HG02759 (cell line): ENCODE data around the gene ATP10A.
"Not testable (repeated sequence)": the region's sequence is repeated elsewhere in the genome, so short reads cannot be mapped to it uniquely, and the experiment has no call there.

Source experiments
- ATAC-seq: cut with Tn5 transposase; IDR thresholded peaks from one replicate; pipeline ENCODE4 v1.9.1; 2021; ENCODE audit warnings: mild to moderate bottlenecking, moderate library complexity; ENCODE audit not compliant: unreplicated experiment

Gene ATP10A

GRCh38 chr15:25780479-25781255 lies 82.5 kb downstream of the ATP10A start:
- ATAC-seq, result no peak

DNA sequence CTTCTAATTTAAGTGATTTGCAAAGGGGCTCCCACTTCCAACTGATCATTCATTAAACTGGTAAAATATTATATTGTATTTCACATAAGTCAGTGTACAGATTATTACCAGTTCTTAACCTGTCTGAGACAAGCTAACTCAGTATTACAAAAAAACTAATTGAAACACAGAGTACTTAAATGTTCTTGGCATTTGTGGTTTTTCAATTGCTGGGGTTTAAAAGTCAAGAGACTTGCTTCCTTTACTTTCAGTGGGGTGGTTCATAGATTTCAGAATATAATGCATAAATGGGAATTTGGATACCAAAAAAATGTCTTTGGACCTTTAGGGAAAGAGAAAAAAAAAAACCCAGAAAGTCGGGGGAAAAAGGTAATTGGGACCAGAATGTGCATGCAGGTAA lies 85.0 kb downstream of the ATP10A start:
- ATAC-seq, result no peak

DNA sequence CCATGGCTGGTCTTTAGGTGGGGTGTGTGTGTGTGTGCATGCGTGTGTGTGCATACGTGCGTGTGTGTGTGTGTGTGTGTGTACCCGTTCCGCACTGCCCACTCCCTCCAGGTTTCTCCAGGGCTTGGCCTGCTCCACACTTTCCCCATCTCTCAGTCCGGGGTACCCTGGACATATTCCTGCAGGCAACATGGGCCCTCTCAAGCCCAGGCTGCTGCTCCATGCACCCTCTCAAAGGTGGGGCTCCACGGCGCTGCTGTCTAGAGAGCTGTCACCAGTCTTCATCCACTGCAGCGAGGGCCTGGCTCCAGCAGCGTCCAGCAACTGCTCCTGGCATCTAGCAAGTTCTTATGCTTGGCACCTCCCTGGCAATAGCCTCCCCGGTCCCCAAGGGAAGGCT lies 86.1 kb downstream of the ATP10A start:
- ATAC-seq, result no peak

GRCh38 chr15:25776071-25776746 lies 86.9 kb downstream of the ATP10A start:
- ATAC-seq, result no peak

DNA sequence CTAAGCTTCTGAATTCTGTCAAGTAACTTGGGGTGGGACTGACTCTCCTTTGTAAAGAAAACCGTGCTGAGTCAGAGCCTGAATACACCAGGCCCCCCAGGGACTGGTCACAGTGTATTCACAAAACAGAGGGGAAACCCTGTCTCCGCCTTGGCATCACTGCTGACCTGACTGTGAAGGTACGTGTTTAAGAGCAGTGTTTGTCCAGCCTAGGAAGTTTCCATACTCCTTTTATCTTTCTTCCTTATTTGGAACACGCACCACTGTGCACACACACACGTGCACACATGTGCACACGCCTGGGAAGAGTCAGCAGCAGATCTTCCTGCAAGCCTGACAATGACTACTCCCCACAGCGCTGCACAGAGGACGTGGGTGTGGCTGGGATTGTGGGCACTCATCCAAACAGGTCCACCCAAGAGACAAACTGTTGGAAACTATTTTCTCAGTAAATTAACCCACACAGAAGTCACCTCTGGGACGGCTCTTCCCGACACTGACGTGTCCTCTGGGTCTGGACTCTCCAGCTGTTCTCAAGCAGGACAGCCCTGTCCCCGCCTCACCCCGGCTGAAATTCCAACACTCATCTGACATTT lies 87.7 kb downstream of the ATP10A start:
- peak; percentile 97 for ATAC-seq

DNA sequence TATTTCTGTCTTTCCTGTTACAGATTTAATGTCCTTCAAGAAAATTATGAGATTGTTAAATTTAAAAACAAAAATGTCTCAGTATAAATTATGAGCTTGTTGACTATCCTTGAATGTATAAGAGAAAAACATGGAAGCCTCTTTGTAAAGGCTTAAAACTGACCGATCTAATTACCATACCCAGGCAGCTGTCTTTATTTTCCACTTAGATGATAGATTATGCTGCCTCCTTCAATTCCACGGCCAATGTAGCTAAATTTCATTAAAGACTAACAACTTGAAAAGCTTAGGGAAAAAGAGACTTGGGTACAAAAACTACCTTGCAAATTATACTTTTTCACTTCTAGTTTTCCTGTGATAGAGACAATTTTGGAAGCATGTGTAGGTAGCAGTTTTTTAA lies 88.3 kb downstream of the ATP10A start:
- peak; percentile 9 for ATAC-seq

GRCh38 chr15:25773248-25773647 lies 89.9 kb downstream of the ATP10A start:
- no peak for ATAC-seq

- ATAC-seq, result no peak
These were observed 90.6 kb downstream of the ATP10A start for GRCh38 chr15:25772500-25772899.

GRCh38 chr15:25771736-25772135 lies 91.4 kb downstream of the ATP10A start:
- ATAC-seq, result not testable (repeated sequence)

GRCh38 chr15:25771338-25771706 lies 91.8 kb downstream of the ATP10A start:
- no peak for ATAC-seq

GRCh38 chr15:25770618-25771337 lies 92.3 kb downstream of the ATP10A start:
- ATAC-seq, result no peak

GRCh38 chr15:25770031-25770430 lies 93.1 kb downstream of the ATP10A start:
- no peak for ATAC-seq

GRCh38 chr15:25768271-25768670 lies 94.9 kb downstream of the ATP10A start:
- no peak for ATAC-seq

DNA sequence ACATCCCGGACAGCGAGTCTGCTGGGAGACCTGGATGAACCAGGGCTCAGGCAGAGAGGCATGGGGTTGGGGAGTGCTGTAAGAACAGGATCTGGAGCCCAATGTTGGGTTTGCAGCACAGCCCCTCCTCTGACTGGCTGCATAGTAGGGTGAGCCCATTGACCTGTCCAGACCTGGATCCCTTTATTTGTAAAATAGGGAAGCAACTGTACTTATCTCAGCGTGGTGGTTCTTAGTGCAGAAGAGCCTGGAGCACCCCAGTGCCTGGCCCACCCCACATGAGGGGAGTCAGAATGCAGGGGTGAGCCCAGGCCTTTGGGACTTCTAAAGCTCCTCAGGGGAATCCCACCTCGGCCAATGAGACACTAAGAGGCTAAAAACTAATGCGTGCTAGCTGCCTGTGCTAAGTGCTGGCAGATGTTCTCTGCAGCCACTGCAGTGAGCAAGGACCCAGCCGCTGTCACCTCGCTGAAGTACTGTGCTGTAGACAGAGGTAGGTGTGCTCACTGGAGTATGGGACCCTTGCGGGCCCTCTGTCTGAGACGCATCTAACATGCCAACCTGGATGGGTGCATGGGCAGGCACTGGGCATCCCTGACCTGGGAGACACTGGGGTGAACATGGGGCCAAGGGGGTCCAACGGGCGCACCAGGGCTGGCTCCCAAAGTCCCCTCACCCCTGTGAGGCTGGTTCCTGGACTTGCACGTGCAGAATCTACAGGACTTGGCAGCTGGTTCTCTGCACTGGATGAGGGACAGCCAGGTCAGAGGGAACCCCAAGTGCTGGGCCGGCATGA lies 95.6 kb downstream of the ATP10A start:
- ATAC-seq, result no peak

DNA sequence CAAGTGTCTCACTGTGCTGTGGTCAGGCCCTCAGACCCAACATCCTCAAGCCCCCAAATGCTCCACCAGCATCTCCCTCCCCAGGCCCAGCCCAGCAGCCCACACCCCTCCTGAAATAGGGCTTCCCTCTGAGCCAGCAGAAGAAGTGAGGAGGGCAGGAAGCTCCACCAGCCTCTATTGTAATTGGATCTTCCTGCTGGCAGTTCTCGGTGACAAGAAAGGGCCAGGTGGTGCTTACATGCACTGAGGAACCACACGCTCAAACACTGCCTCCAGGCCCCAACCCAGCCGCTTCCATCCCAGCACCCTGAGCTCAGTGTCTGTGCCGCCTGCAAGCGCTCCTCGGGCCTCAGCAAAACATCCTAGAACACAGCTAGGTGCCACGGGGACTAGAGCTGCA lies 96.7 kb downstream of the ATP10A start:
- no peak for ATAC-seq

GRCh38 chr15:25764980-25765735 lies 98.0 kb downstream of the ATP10A start:
- ATAC-seq, result no peak

GRCh38 chr15:25763954-25764353 lies 99.2 kb downstream of the ATP10A start:
- no peak for ATAC-seq

DNA sequence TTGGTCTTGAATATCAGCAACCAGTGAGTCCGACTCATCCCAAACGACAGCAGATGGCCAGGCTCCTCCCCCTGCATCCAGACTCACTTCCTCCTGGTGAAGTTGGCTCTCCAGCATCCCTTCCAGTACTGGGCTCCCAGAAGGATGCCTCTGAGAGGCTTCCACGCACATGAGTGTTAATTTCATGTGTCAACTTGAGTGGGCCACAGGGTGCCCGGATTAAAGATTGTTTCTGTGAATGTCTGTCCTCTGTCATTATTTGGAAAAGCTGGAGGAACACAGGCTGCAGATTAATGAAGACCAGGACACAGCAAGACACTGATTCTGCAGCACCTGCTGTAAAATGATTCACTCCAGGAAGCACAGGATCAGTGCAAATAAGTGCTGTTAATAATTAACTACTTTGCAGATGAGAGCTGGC lies 99.8 kb downstream of the ATP10A start:
- ATAC-seq, result no peak

- ATAC-seq, result no peak
These were observed 101.0 kb downstream of the ATP10A start for GRCh38 chr15:25761971-25762662.
